GM18517 (cell line): ENCODE data around the gene IL34.

Experiments
- ATAC-seq: cut with Tn5 transposase; IDR thresholded peaks from one replicate; pipeline ENCODE4 v1.9.1; 2021; ENCODE audit warnings: mild to moderate bottlenecking, moderate library complexity; ENCODE audit not compliant: unreplicated experiment

Gene IL34

GRCh38 chr16:70700101-70701020, 54.0 kb downstream of the IL34 start:
- ATAC-seq = no peak

GRCh38 chr16:70701036-70701435, 54.7 kb downstream of the IL34 start:
- ATAC-seq = no peak

DNA sequence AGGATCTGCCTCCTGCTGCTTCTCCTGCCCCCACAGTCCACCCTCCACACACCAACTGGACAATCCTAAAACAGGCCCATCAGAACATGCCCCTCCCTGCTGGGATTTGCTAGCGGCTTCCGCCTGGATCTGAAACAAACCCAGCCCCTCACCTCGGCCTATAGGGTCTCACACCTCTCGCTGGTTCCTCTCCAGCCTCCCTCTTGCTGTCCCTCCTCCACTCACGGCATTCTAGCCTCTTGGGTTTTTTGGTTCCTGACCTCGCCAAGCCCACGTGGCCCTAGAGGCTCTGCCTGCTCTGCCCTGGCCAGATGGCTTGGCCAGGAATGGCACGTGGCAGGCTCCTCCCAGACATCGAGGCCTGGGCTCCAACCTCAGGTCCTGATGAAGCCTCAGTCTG, 55.2 kb downstream of the IL34 start:
- no peak for ATAC-seq

- no peak for ATAC-seq
Observed at GRCh38 chr16:70701998-70702397, 55.6 kb downstream of the IL34 start.

DNA sequence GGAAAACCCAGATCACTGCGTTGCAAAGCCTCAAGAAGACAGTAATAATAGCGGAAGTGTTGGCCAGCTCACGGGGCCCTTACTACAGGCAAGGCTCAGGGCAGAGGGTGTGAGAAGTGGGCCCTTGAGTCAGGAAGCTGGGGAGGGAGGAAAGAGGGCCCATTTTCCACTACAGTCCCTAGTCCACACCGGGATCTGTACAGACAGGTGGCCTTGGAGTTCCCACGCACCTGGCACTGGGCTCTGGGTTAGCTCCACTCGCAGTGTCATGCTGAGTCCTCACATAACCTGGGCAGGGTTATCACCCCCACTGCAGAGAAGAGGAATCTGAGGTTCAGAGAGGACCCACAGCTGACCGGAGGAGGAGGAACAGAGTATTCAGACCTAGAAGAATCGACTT, 56.3 kb downstream of the IL34 start:
- ATAC-seq = no peak

- no peak for ATAC-seq
Observed at GRCh38 chr16:70703041-70703834, 56.9 kb downstream of the IL34 start.

- ATAC-seq = no peak
Observed at GRCh38 chr16:70703835-70704381, 57.5 kb downstream of the IL34 start.

GRCh38 chr16:70704586-70704985, 58.2 kb downstream of the IL34 start:
- ATAC-seq = no peak

GRCh38 chr16:70705056-70705455, 58.7 kb downstream of the IL34 start:
- ATAC-seq = no peak

- no peak for ATAC-seq
Observed at GRCh38 chr16:70706948-70707465, 60.6 kb downstream of the IL34 start.

DNA sequence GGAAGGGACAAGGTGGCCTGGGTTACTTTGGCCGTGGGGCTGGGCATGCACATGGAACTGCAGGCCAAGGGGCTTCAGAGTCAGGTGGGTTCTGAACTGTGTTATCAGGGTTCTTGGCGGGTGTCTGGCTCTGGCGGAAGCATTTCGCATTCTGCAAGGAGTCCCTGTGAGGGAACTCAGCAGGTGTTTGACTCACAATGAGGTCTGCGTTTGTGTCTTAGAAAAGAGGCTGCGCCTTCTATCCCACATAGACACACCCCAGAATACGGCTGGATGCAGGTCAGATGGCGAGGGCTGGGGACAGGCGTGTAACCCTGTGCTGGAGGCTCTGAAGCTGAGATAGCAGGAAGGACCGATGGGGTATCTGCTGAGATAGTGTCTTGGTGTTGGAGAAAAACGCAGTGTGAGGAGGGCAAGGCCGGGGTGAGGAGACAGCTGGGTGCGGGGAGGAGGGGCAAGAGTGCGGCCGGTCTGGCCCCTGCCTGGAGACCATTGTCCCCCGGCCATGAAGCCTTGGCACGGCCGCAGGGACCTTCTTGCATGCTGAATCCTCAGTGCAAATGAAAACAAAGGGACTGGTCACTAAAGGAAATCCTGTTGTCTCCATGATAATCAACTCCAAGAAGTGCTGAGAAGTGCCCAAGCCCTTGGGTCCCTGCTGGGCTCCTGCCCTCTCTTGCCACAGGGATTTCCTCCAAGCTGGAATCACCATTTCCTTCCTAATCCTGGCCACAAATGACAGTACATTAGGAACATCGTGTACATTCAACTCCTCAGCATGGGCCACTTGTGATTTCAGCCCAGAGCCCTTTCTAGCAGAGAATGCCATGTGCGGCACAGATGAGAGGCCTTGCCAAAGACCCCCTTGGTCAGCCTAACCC, 62.2 kb downstream of the IL34 start:
- ATAC-seq = no peak

DNA sequence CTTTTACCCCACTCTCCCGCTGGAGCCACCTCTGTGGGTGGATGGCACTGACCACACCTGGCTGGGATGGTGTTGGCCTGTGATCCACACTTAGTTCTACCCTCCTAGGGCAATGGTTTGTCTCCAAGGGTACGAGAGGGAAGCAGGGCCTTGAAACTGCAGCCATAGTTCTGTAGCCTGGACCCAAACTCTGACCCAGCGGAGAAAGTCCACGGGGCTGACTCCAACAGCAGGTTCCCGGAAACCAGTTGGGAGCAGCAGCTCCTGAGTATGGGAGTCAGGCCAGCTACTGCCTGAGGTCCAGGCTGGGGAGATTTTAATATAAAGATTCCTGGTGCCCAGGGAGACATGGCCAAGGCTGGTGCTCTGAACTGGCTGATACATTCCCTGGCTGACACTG, 63.1 kb downstream of the IL34 start:
- ATAC-seq = no peak

GRCh38 chr16:70709942-70710341, 63.6 kb downstream of the IL34 start:
- no peak for ATAC-seq
